Esophagus muscularis mucosa (tissue), 4 donors: ENCODE measurements around the gene FPR2. TPM values are rescaled to one million over a fixed set of nuclear protein-coding genes. Genes with fewer than 3 reads are reported as not detected.

Source experiments
- DNase-seq: peaks from one replicate; pipeline ENCODE4 v3.0.0-alpha.2; 2017; ENCODE audit errors: extremely low spot score
- H3K27ac ChIP-seq, 4 donors: fragments of 200-600 bp; sonication (generic); replicated peaks in 1 of 4; 1 replicate in 3 of 4; 2 replicates in 1 of 4; pipeline ENCODE4 v1.5.1; 2016 to 2019; ENCODE audit warnings: mild to moderate bottlenecking in 1 of 4
- H3K27me3 ChIP-seq, 4 donors: fragments of 200-600 bp; sonication (generic); one replicate each; pipeline versions ENCODE4 v1.5.1 to v1.6.0; 2016 to 2019
- H3K36me3 ChIP-seq, 4 donors: fragments of 200-600 bp; sonication (generic); one replicate each; pipeline ENCODE4 v1.5.1; 2016 to 2019
- H3K4me1 ChIP-seq, 4 donors: fragments of 200-600 bp; sonication (generic); one replicate each; pipeline ENCODE4 v1.5.1; 2016 to 2019
- H3K4me3 ChIP-seq, 4 donors: fragments of 200-600 bp; sonication (generic); 1 replicate in 2 of 4; 2 replicates in 2 of 4; pipeline ENCODE4 v1.5.1; 2016 to 2019; ENCODE audit warnings: mild to moderate bottlenecking in 4 of 4, moderate library complexity in 1 of 4
- H3K9me3 ChIP-seq, 4 donors: fragments of 200-600 bp; sonication (generic); 1 replicate in 3 of 4; 2 replicates in 1 of 4; pipeline ENCODE4 v1.5.1; 2016 to 2019
- EP300 ChIP-seq: sonication (generic); formaldehyde crosslinking; IDR thresholded peaks from one replicate; pipeline ENCODE4 v1.6.1; 2017; ENCODE audit warnings: antibody characterized with exemption
- POLR2A ChIP-seq: fragments of 450-650 bp; IDR thresholded peaks from one replicate; pipeline ENCODE4 v1.6.1; 2017; ENCODE audit warnings: antibody characterized with exemption, moderate library complexity, mild to moderate bottlenecking, low read depth
- POLR2AphosphoS5 ChIP-seq, 2 donors: sonication (generic); formaldehyde crosslinking; IDR thresholded peaks; one replicate each; pipeline ENCODE4 v1.6.1; 2017; ENCODE audit warnings: antibody characterized with exemption in 2 of 2
- WGBS: methylation state at CpG from one replicate; pipeline ENCODE4 v1.1.5; 2018; 5-methylcytosine and 5-hydroxymethylcytosine counted together
- intact Hi-C: fragments of 100-400 bp; cut with DNase I; formaldehyde crosslinking; loops from one replicate; pipeline ENCODE4 v1.15.1; 2023
- total RNA-seq, 4 donors: library from RNA; depleted of rRNA; stranded (reverse); fragments of >200 nt; gene quantifications; one replicate each; pipeline versions ENCODE4 v1.1.0 to v1.2.1, GENCODE V29; 2016
- TF ChIP-seq, protein P1 (sequence below), 3 experiments: fragments of 200-600 bp in 2 of 3; fragments of 450-650 bp in 1 of 3; sonication (generic) in 2 of 3; IDR thresholded peaks; one replicate each; pipeline ENCODE4 v1.5.1; 2017 to 2019; ENCODE audit warnings: antibody characterized with exemption in 3 of 3, mild to moderate bottlenecking in 2 of 3, moderate library complexity in 1 of 3

The FPR2 gene
- total RNA-seq, 4 donors from 2014 or later = 0.29 to 9.1 (median 1.5) TPM; not detected in 1

DNA sequence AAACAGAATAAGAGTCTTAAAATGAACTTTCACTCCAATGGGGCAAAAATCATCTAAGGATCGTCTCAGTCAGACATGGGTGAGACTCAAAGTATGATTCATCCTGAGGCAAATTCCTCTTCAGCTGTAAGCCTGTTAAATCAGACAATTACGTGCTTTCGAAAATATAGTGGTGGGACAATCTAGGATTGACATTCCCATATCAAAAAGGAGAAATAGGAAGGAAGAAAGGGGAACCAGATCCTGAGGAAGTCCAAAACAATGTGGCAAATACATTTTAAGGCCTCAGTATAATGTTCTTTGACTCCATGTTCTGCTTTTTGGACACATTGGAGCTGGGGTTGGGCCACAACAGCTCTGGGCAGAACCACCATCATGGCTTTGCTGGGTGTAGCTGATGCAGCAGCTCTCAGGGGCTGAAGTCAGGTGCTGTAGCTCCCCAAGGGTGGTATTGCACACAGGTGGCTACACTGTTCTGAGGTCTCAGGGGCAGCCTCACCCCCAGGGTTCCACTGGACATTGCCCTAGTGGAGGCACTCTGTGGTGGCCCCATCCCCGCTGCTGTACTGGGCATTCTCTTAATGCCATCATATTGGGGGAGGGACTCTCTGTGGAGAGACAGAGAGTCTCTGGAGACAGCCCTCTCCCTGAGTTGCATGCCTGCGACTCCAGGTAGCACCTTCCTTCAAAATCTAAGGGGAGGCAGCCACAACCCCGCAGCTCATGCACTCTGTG, 28.2 kb downstream of the FPR2 start:
- intact Hi-C loops = no loop called here
- 80% methylated on average over 6 of the region's 6 CpGs for WGBS
- Histone ChIP-seq H3K27me3 (peaks cover 0 to 21% (median 0%) of the 10 kb centered on the region in 4 donors), H3K9me3 (no peaks in the 10 kb centered on the region), H3K27ac (peak overlapping the region in 1 of 4 donors; percentile 16), H3K36me3 (no peaks in the 10 kb centered on the region), H3K4me3 (no peak overlapping the region), H3K4me1 (peaks cover 0 to 4% (median 0%) of the 10 kb centered on the region in 4 donors)
- no peak for DNase-seq
- no peak for TF ChIP-seq POLR2A
- TF ChIP-seq, protein P1, sequence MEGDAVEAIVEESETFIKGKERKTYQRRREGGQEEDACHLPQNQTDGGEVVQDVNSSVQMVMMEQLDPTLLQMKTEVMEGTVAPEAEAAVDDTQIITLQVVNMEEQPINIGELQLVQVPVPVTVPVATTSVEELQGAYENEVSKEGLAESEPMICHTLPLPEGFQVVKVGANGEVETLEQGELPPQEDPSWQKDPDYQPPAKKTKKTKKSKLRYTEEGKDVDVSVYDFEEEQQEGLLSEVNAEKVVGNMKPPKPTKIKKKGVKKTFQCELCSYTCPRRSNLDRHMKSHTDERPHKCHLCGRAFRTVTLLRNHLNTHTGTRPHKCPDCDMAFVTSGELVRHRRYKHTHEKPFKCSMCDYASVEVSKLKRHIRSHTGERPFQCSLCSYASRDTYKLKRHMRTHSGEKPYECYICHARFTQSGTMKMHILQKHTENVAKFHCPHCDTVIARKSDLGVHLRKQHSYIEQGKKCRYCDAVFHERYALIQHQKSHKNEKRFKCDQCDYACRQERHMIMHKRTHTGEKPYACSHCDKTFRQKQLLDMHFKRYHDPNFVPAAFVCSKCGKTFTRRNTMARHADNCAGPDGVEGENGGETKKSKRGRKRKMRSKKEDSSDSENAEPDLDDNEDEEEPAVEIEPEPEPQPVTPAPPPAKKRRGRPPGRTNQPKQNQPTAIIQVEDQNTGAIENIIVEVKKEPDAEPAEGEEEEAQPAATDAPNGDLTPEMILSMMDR (IDR thresholded peaks at IDR 0.05) = no peak
- no peak for TF ChIP-seq POLR2AphosphoS5 (IDR thresholded peaks at IDR 0.05)

DNA sequence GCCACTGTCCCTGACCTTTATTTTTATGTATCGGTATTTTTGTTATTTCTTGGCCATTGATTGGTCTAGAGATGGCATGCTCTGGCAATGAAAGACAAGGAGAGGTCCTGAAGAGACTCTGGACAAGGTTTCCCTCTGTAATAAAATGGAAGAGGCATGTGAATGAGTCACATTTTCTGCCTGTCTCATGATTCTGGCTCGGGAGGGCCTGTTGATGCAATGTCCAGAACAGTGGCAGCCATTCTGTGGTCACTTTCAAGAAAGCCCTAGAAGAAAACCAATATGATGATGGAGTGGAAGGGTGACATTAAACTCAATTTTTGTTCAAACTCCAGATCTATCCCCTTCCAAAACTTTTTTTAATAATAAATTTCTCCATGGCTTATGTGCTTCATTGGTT, 32.0 kb downstream of the FPR2 start:
- Histone ChIP-seq H3K4me3 (no peak overlapping the region), H3K4me1 (no peaks in the 10 kb centered on the region), H3K27me3 (peaks cover 0 to 20% (median 0%) of the 10 kb centered on the region in 4 donors), H3K27ac (no peak overlapping the region), H3K36me3 (no peaks in the 10 kb centered on the region), H3K9me3 (no peaks in the 10 kb centered on the region)
- WGBS = 57% methylated on average over 2 of the region's 2 CpGs
- intact Hi-C loops = no loop called here
- TF ChIP-seq POLR2A (no peak), EP300 (no peak), POLR2AphosphoS5 (IDR thresholded peaks at IDR 0.05) (no peak)
- TF ChIP-seq, protein P1 (IDR thresholded peaks at IDR 0.05) = no peak
- no peak for DNase-seq

DNA sequence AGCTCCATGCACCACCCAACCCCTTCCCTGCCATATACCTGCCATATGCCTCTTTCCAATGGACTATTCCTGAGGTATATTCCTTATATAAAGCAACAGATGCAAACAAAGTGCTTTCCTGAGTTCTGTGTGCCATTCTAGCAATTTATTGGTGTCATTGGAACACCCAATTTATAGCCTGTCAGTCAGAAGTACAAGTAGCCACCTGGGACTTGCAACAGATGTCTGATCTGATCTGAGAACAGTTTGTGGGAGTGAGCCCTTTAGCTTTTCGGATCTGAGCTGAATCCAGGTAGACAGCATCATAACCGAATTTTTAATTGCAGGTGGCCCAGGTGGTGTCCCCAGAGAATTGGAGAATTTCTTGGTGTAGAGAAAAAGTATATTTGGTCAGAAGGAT, 33.0 kb downstream of the FPR2 start:
- 75% methylated on average over 2 of the region's 2 CpGs for WGBS

DNA sequence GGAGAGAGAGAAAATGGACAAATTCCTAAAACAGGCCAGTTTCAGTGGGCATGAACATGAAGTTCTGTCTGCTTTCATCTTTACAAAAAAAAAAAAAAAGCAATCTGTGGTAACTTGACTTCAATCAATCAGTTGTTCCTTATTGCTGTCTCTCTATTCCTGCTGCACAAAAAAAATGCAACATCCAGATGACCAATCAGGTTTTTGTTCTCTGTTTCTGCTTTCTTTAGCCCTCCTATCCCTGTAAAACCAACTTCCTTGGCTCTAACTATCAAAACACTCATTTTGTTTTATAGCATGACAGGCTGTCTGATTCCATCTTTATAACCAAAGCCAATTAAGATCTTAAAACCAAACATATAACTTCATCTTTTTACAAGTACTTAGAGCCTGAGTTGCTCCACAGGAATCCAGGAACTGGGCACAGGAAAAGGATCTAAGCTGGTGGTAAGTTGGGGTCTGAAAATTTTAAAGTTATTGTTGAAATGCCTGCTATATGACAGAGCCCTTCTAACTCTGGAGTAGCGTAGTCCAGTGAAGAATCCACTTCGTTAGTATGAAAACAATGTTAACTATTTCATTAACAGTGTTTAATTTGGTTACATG, 34.0 kb downstream of the FPR2 start, which contains the start of gene FPR3:
Gene FPR3 (plus strand): TSS at position 273 of the 606 bp plus-strand sequence. CDS start 28,592 bp downstream, outside the sequence.
- no peaks in the 10 kb centered on the region for H3K36me3 ChIP-seq
- H3K9me3 ChIP-seq = no peaks in the 10 kb centered on the region
- H3K27ac ChIP-seq = no peak within 1 kb of the TSS
- no peak for TF ChIP-seq POLR2AphosphoS5 (IDR thresholded peaks at IDR 0.05)
- TF ChIP-seq EP300 = no peak
- no peak for TF ChIP-seq POLR2A
- TF ChIP-seq, protein P1 (IDR thresholded peaks at IDR 0.05) = no peak
- DNase-seq = no peak
- intact Hi-C loops = no loop called here
- peak within 1 kb of the TSS in 2 of 4 donors; percentile 1 to 31 for H3K4me3 ChIP-seq
- 54% methylated on average over 2 of the region's 2 CpGs for WGBS
- H3K27me3 ChIP-seq = peaks cover 0 to 12% (median 0%) of the 10 kb centered on the region in 4 donors
- H3K4me1 ChIP-seq = peaks cover 13 to 14% (median 14%) of the 10 kb centered on the region in 4 donors

More for the DNA sequence above, 33.0 kb downstream of the FPR2 start:
- TF ChIP-seq EP300 = no peak
- TF ChIP-seq POLR2AphosphoS5 (IDR thresholded peaks at IDR 0.05) = no peak
- TF ChIP-seq, protein P1 (IDR thresholded peaks at IDR 0.05) = no peak
- TF ChIP-seq POLR2A = no peak
- no peaks in the 10 kb centered on the region for H3K9me3 ChIP-seq
- H3K4me3 ChIP-seq = no peak overlapping the region
- intact Hi-C loops = no loop called here
- peaks cover 4 to 6% (median 4%) of the 10 kb centered on the region in 4 donors for H3K4me1 ChIP-seq
- no peak for DNase-seq
- H3K36me3 ChIP-seq = no peaks in the 10 kb centered on the region
- H3K27me3 ChIP-seq = peaks cover 0 to 20% (median 0%) of the 10 kb centered on the region in 4 donors
- no peak overlapping the region for H3K27ac ChIP-seq
